Cerebellar cortex (tissue), 1 donor: ENCODE results near the gene PCDHGB2.
"Not testable (repeated sequence)": the region's sequence is repeated elsewhere in the genome, so short reads cannot be mapped to it uniquely, and the experiment has no call there.

Source experiments
- DNase-seq: peaks from one replicate; pipeline ENCODE4 v3.0.0-alpha.2; 2015; ENCODE audit warnings: low spot score

PCDHGB2 gene

GRCh38 chr5:141359790-141360426 is at the start of gene PCDHGB2:
Gene PCDHGB2, plus strand, starts transcription at chr5:141359994. Its CDS starts 142 bp downstream, at chr5:141360136.
- peak; percentile 25 for DNase-seq

- no peak for DNase-seq
Measured at GRCh38 chr5:141313711-141314110, 46.1 kb upstream of the PCDHGB2 start.

GRCh38 chr5:141316963-141317362 is 42.8 kb upstream of the PCDHGB2 start:
- DNase-seq, result not testable (repeated sequence)

- DNase-seq, result no peak
Measured at GRCh38 chr5:141319202-141319601, 40.6 kb upstream of the PCDHGB2 start.

- DNase-seq, result no peak
Measured at GRCh38 chr5:141319699-141320098, 40.1 kb upstream of the PCDHGB2 start.

GRCh38 chr5:141320225-141321169 is 39.3 kb upstream of the PCDHGB2 start, which contains the start of gene TAF7:
Gene TAF7, minus strand, starts transcription at chr5:141320784. Its CDS starts 740 bp downstream, at chr5:141320044.
- peak; percentile 92 for DNase-seq

- DNase-seq, result no peak
Measured at GRCh38 chr5:141322261-141322660, 37.5 kb upstream of the PCDHGB2 start.

- DNase-seq, result peak; percentile 80
Measured at GRCh38 chr5:141326088-141326854, 33.5 kb upstream of the PCDHGB2 start.

GRCh38 chr5:141328231-141328630 is 31.6 kb upstream of the PCDHGB2 start:
- no peak for DNase-seq

GRCh38 chr5:141330299-141331080 is 29.3 kb upstream of the PCDHGB2 start, which contains the start of gene PCDHGA1:
Gene PCDHGA1, plus strand, starts transcription at chr5:141330514.
- peak; percentile 29 for DNase-seq

- not testable (repeated sequence) for DNase-seq
Measured at GRCh38 chr5:141332571-141332970, 27.2 kb upstream of the PCDHGB2 start.

- peak; percentile 19 for DNase-seq
Measured at GRCh38 chr5:141338538-141339306, 21.1 kb upstream of the PCDHGB2 start, which contains the start of gene PCDHGA2. Gene PCDHGA2, plus strand, starts transcription at chr5:141338760.

GRCh38 chr5:141340781-141341354 is 18.9 kb upstream of the PCDHGB2 start:
- DNase-seq, result not testable (repeated sequence)

- DNase-seq, result no peak
Measured at GRCh38 chr5:141342773-141343172, 17.0 kb upstream of the PCDHGB2 start.

GRCh38 chr5:141343242-141343952 is 16.4 kb upstream of the PCDHGB2 start, which contains the start of gene PCDHGA3:
Gene PCDHGA3, plus strand, starts transcription at chr5:141343829. Its CDS starts 205 bp downstream, at chr5:141344034.
- peak; percentile 12 for DNase-seq

- DNase-seq, result no peak
Measured at GRCh38 chr5:141343953-141344463, 15.8 kb upstream of the PCDHGB2 start.

GRCh38 chr5:141345327-141345726 is 14.5 kb upstream of the PCDHGB2 start:
- DNase-seq, result no peak

GRCh38 chr5:141346017-141346416 is 13.8 kb upstream of the PCDHGB2 start:
- not testable (repeated sequence) for DNase-seq
